Mesenchymal stem cell (in vitro differentiated cells and primary cell): ENCODE data around the gene COL11A1.

Source experiments
- DNase-seq: peaks from one replicate; pipeline ENCODE4 v3.0.0-alpha.2; 2013
- H2AFZ ChIP-seq: one replicate; pipeline ENCODE4 v1.6.1; 2013; ENCODE audit warnings: low read depth, mild to moderate bottlenecking, control low read depth, inconsistent platforms, low read length, moderate library complexity
- H2AK5ac ChIP-seq: 2 replicates; pipeline ENCODE4 v1.6.1; 2013; ENCODE audit warnings: low read length, moderate library complexity, mild to moderate bottlenecking, inconsistent platforms; ENCODE audit not compliant: severe bottlenecking
- H2BK120ac ChIP-seq: one replicate; pipeline ENCODE4 v1.6.1; 2013; ENCODE audit warnings: low read depth, mild to moderate bottlenecking, inconsistent platforms, low read length, moderate library complexity
- H2BK12ac ChIP-seq, 2 experiments: one replicate each; pipeline ENCODE4 v1.6.1; 2013; ENCODE audit warnings: inconsistent platforms in 2 of 2, low read length in 2 of 2, mild to moderate bottlenecking in 2 of 2, moderate library complexity in 2 of 2, control low read depth in 1 of 2
- H2BK15ac ChIP-seq: one replicate; pipeline ENCODE4 v1.6.1; 2013; ENCODE audit warnings: mild to moderate bottlenecking, low read depth, inconsistent platforms; ENCODE audit not compliant: poor library complexity, severe bottlenecking
- H2BK5ac ChIP-seq: 2 replicates; pipeline ENCODE4 v1.6.1; 2013; ENCODE audit warnings: low read depth, mild to moderate bottlenecking, low read length, control low read depth, inconsistent platforms; ENCODE audit not compliant: poor library complexity, severe bottlenecking
- H3K14ac ChIP-seq, 2 experiments: one replicate each; pipeline ENCODE4 v1.6.1; 2013; ENCODE audit warnings: inconsistent platforms in 2 of 2, low read length in 2 of 2, control low read depth in 1 of 2, mild to moderate bottlenecking in 1 of 2, moderate library complexity in 1 of 2
- H3K18ac ChIP-seq, 2 experiments: one replicate each; pipeline ENCODE4 v1.6.1; 2013; ENCODE audit warnings: inconsistent platforms in 2 of 2, low read length in 2 of 2, control low read depth in 1 of 2, low read depth in 1 of 2, mild to moderate bottlenecking in 1 of 2
- H3K23ac ChIP-seq, 2 experiments: one replicate each; pipeline ENCODE4 v1.6.1; 2013; ENCODE audit warnings: inconsistent platforms in 2 of 2, low read length in 2 of 2, mild to moderate bottlenecking in 2 of 2, moderate library complexity in 2 of 2, control low read depth in 1 of 2
- H3K27ac ChIP-seq: 2 replicates; pipeline ENCODE4 v1.5.1; 2013; ENCODE audit warnings: mild to moderate bottlenecking, moderate library complexity, low read length, control low read depth, inconsistent platforms; ENCODE audit not compliant: poor library complexity, severe bottlenecking
- H3K27me3 ChIP-seq, 2 experiments: 2 replicates each; pipeline versions ENCODE4 v1.6.1 to v1.7.0; 2013; ENCODE audit warnings: low read length in 2 of 2, mild to moderate bottlenecking in 2 of 2, moderate library complexity in 2 of 2, control low read depth in 1 of 2, inconsistent platforms in 1 of 2; ENCODE audit not compliant: control insufficient read depth in 1 of 2, insufficient read depth in 1 of 2
- H3K36me3 ChIP-seq, 2 experiments: 2 replicates each; pipeline versions ENCODE4 v1.6.1 to v1.7.0; 2013; ENCODE audit warnings: low read length in 2 of 2, control low read depth in 1 of 2, inconsistent platforms in 1 of 2, low read depth in 1 of 2, mild to moderate bottlenecking in 1 of 2; ENCODE audit not compliant: insufficient read depth in 2 of 2, control insufficient read depth in 1 of 2
- H3K4ac ChIP-seq, 2 experiments: one replicate each; pipeline ENCODE4 v1.6.1; 2013; ENCODE audit warnings: inconsistent platforms in 2 of 2, low read length in 2 of 2, mild to moderate bottlenecking in 2 of 2, moderate library complexity in 2 of 2, control low read depth in 1 of 2, low read depth in 1 of 2
- H3K4me1 ChIP-seq: 2 replicates; pipeline ENCODE4 v1.6.1; 2013; ENCODE audit warnings: low read depth, low read length, control low read depth; ENCODE audit not compliant: control insufficient read depth, insufficient read depth
- H3K4me2 ChIP-seq: 2 replicates; pipeline ENCODE4 v1.6.1; 2013; ENCODE audit warnings: low read length, mild to moderate bottlenecking, inconsistent platforms; ENCODE audit not compliant: poor library complexity, severe bottlenecking
- H3K4me3 ChIP-seq, 2 experiments: 2 replicates each; pipeline versions ENCODE4 v1.5.1 to v1.7.0; 2013; ENCODE audit warnings: low read length in 2 of 2, mild to moderate bottlenecking in 2 of 2, control low read depth in 1 of 2, low read depth in 1 of 2; ENCODE audit not compliant: insufficient read depth in 1 of 2
- H3K79me1 ChIP-seq: replicated peaks from 2 replicates; pipeline ENCODE4 v1.6.1; 2013; ENCODE audit warnings: mild to moderate bottlenecking, control low read depth, low read length, inconsistent platforms; ENCODE audit not compliant: poor library complexity, severe bottlenecking
- H3K9ac ChIP-seq: 2 replicates; pipeline ENCODE4 v1.7.0; 2013; ENCODE audit warnings: mild to moderate bottlenecking, low read length, moderate library complexity
- H3K9me3 ChIP-seq: 2 replicates; pipeline ENCODE4 v1.7.0; 2013; ENCODE audit warnings: mild to moderate bottlenecking, low read length; ENCODE audit not compliant: control insufficient read depth
- H4K8ac ChIP-seq: one replicate; pipeline ENCODE4 v1.6.1; 2013; ENCODE audit warnings: inconsistent platforms, mild to moderate bottlenecking, low read length, moderate library complexity
- H4K91ac ChIP-seq: one replicate; pipeline ENCODE4 v1.6.1; 2013; ENCODE audit warnings: mild to moderate bottlenecking, low read length, inconsistent platforms
- WGBS: methylation state at CpG from one replicate; pipeline ENCODE4 v1.1.7; 2013; ENCODE audit warnings: mixed read lengths; 5-methylcytosine and 5-hydroxymethylcytosine counted together

COL11A1 gene

DNA sequence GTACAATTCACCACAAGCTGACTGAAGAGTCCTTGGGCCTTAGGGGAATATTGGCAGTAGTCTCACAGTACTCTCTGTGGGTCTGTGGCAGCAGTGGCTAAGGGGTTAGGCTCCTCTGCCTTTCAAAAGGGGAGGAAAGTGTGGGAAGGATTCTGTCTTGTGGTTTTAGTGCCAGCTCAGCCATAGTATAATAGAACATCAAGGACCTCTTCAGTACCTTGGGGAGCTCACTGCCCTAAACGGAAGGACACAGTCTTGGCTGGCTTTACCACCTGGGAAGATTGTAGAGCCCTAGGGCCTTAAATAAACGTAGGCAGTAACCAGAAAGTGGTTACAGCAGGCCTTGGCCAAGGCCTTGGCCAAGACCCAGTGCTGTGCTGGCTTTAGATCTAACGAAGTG, 265.7 kb downstream of the COL11A1 start:
- no peak overlapping the region for H4K91ac ChIP-seq
- no peak overlapping the region for H2BK15ac ChIP-seq
- 71% methylated on average over 3 of the region's 3 CpGs for WGBS
- no peaks in the 10 kb centered on the region for H3K9me3 ChIP-seq
- H3K27me3 ChIP-seq: no peaks in the 10 kb centered on the region
- no peak overlapping the region for H3K9ac ChIP-seq
- no peaks in the 10 kb centered on the region for H3K79me1 ChIP-seq
- H3K4ac ChIP-seq: no peak overlapping the region
- H2BK12ac ChIP-seq: no peak overlapping the region
- no peak overlapping the region for H3K18ac ChIP-seq
- H3K36me3 ChIP-seq: no peaks in the 10 kb centered on the region
- no peak overlapping the region for H3K27ac ChIP-seq
- H3K4me3 ChIP-seq: no peak overlapping the region
- H3K4me2 ChIP-seq: no peak overlapping the region
- H2AFZ ChIP-seq: no peak overlapping the region
- no peak for DNase-seq
- no peak overlapping the region for H2AK5ac ChIP-seq
- H3K4me1 ChIP-seq: no peaks in the 10 kb centered on the region
- no peak overlapping the region for H3K23ac ChIP-seq
- H2BK120ac ChIP-seq: no peak overlapping the region
- H3K14ac ChIP-seq: no peak overlapping the region
- H4K8ac ChIP-seq: no peak overlapping the region
- no peak overlapping the region for H2BK5ac ChIP-seq

GRCh38 chr1:102840741-102841140, 267.6 kb downstream of the COL11A1 start:
- Histone ChIP-seq H2BK15ac (no peak overlapping the region), H3K9ac (no peak overlapping the region), H3K4ac (no peak overlapping the region), H3K27me3 (no peaks in the 10 kb centered on the region), H3K4me2 (no peak overlapping the region), H3K36me3 (no peaks in the 10 kb centered on the region), H3K23ac (no peak overlapping the region), H3K79me1 (no peaks in the 10 kb centered on the region), H3K9me3 (no peaks in the 10 kb centered on the region), H2AK5ac (no peak overlapping the region), H2AFZ (no peak overlapping the region), H3K4me3 (no peak overlapping the region), H2BK5ac (no peak overlapping the region), H4K8ac (no peak overlapping the region), H2BK12ac (no peak overlapping the region), H3K4me1 (no peaks in the 10 kb centered on the region), H4K91ac (no peak overlapping the region), H3K18ac (no peak overlapping the region), H3K14ac (no peak overlapping the region), H3K27ac (no peak overlapping the region), H2BK120ac (no peak overlapping the region)
- DNase-seq: no peak
- WGBS: 89% methylated on average over 5 of the region's 5 CpGs

- no peak overlapping the region for H2AK5ac ChIP-seq
- H3K79me1 ChIP-seq: no peaks in the 10 kb centered on the region
- DNase-seq: no peak
- H3K36me3 ChIP-seq: no peaks in the 10 kb centered on the region
- no peak overlapping the region for H2BK12ac ChIP-seq
- no peak overlapping the region for H3K4ac ChIP-seq
- no peak overlapping the region for H2BK15ac ChIP-seq
- H3K9ac ChIP-seq: no peak overlapping the region
- H3K27me3 ChIP-seq: no peaks in the 10 kb centered on the region
- no peaks in the 10 kb centered on the region for H3K4me1 ChIP-seq
- no peak overlapping the region for H4K91ac ChIP-seq
- no peak overlapping the region for H2BK5ac ChIP-seq
- H3K14ac ChIP-seq: no peak overlapping the region
- no peak overlapping the region for H2BK120ac ChIP-seq
- H2AFZ ChIP-seq: no peak overlapping the region
- 84% methylated on average over 4 of the region's 4 CpGs for WGBS
- H4K8ac ChIP-seq: no peak overlapping the region
- no peak overlapping the region for H3K27ac ChIP-seq
- H3K9me3 ChIP-seq: no peaks in the 10 kb centered on the region
- H3K23ac ChIP-seq: no peak overlapping the region
- H3K18ac ChIP-seq: no peak overlapping the region
- H3K4me2 ChIP-seq: no peak overlapping the region
- H3K4me3 ChIP-seq: no peak overlapping the region
Measured at GRCh38 chr1:102838016-102838415, 270.3 kb downstream of the COL11A1 start.

- Histone ChIP-seq H3K36me3 (no peaks in the 10 kb centered on the region), H3K18ac (no peak overlapping the region), H3K27me3 (no peaks in the 10 kb centered on the region), H3K14ac (no peak overlapping the region), H4K91ac (no peak overlapping the region), H3K27ac (no peak overlapping the region), H3K4me1 (no peaks in the 10 kb centered on the region), H3K9ac (no peak overlapping the region), H3K9me3 (no peaks in the 10 kb centered on the region), H2BK12ac (no peak overlapping the region), H3K79me1 (no peaks in the 10 kb centered on the region), H3K4ac (no peak overlapping the region), H4K8ac (no peak overlapping the region), H3K4me2 (no peak overlapping the region), H2AFZ (no peak overlapping the region), H2BK120ac (no peak overlapping the region), H3K4me3 (no peak overlapping the region), H2BK15ac (no peak overlapping the region), H2AK5ac (no peak overlapping the region), H2BK5ac (no peak overlapping the region), H3K23ac (no peak overlapping the region)
- 22% methylated on average over 1 of the region's 1 CpG for WGBS
- DNase-seq: no peak
Measured at GRCh38 chr1:102837551-102837950, 270.8 kb downstream of the COL11A1 start.
